Activated CD8-positive, alpha-beta T cell treated with anti-CD3 and anti-CD28 coated beads for 36 hours (primary cell): ENCODE data around the gene PSMD4. TPM values are rescaled to one million over a fixed set of nuclear protein-coding genes. Genes with fewer than 3 reads are reported as not detected.

Experiments
- ATAC-seq: fragments of 200-7000 bp; cut with Tn5 transposase; one replicate; pipeline ENCODE4 v1.10.0; 2021; ENCODE audit warnings: mild to moderate bottlenecking, moderate library complexity
- CTCF ChIA-PET: fragments of 350-600 bp; sonication (Branson Sonifier 250); formaldehyde crosslinking; loops from one replicate; lab custom pipeline; 2021; ENCODE audit warnings: antibody characterized with exemption; lab: Charles Lee
- POLR2A ChIA-PET: fragments of 350-600 bp; sonication (Branson Sonifier 250); formaldehyde crosslinking; loops from one replicate; lab custom pipeline; 2021; ENCODE audit warnings: antibody characterized with exemption; lab: Charles Lee
- DNase-seq: peaks from one replicate; pipeline ENCODE4 v3.0.0-alpha.2; 2020
- H3K27ac Mint-ChIP-seq: one replicate; pipeline ENCODE4 v1.8.0; 2021; ENCODE audit warnings: mild to moderate bottlenecking, mixed read lengths
- H3K27me3 Mint-ChIP-seq: one replicate; pipeline ENCODE4 v1.8.0; 2021; ENCODE audit warnings: mixed read lengths
- H3K36me3 Mint-ChIP-seq: one replicate; pipeline ENCODE4 v1.8.0; 2021; ENCODE audit warnings: low read depth, mixed read lengths
- H3K4me1 Mint-ChIP-seq: one replicate; pipeline ENCODE4 v1.8.0; 2021; ENCODE audit warnings: low read depth, mixed read lengths
- H3K4me3 Mint-ChIP-seq: one replicate; pipeline ENCODE4 v1.8.0; 2021; ENCODE audit warnings: mild to moderate bottlenecking, moderate library complexity, mixed read lengths
- H3K9me3 Mint-ChIP-seq: one replicate; pipeline ENCODE4 v1.8.0; 2021; ENCODE audit warnings: mixed read lengths
- intact Hi-C: fragments of 100-400 bp; cut with micrococcal nuclease; formaldehyde crosslinking; loops from one replicate; pipeline ENCODE4 v1.10.0; 2022
- total RNA-seq, 2 experiments: library from RNA; stranded (reverse); gene quantifications; one replicate each; pipeline ENCODE4 v1.2.3, GENCODE V29; 2021
- TF ChIP-seq, protein P1 (sequence below): fragments of 200-600 bp; IDR thresholded peaks from one replicate; pipeline ENCODE4 v1.8.0; 2022; ENCODE audit warnings: antibody characterized with exemption, mild to moderate bottlenecking

The PSMD4 gene
- total RNA-seq, 2 experiments from 2014 or later = 203 to 214 TPM

DNA sequence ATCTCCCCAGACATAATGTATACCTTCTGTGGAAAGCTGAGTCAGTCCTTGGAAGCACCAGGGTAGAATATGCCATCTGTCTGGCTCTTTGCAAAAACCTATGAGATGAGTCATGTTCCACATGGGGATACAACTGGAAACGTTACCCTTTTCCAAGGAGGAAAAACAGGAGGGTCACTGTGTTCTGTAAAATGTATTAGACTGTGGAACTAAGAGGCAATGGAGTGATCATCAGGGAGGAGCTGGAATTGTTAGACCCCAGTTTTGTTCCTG is 16.1 kb upstream of the PSMD4 start:
- no peak overlapping the region for H3K27ac Mint-ChIP-seq
- TF ChIP-seq, protein P1, sequence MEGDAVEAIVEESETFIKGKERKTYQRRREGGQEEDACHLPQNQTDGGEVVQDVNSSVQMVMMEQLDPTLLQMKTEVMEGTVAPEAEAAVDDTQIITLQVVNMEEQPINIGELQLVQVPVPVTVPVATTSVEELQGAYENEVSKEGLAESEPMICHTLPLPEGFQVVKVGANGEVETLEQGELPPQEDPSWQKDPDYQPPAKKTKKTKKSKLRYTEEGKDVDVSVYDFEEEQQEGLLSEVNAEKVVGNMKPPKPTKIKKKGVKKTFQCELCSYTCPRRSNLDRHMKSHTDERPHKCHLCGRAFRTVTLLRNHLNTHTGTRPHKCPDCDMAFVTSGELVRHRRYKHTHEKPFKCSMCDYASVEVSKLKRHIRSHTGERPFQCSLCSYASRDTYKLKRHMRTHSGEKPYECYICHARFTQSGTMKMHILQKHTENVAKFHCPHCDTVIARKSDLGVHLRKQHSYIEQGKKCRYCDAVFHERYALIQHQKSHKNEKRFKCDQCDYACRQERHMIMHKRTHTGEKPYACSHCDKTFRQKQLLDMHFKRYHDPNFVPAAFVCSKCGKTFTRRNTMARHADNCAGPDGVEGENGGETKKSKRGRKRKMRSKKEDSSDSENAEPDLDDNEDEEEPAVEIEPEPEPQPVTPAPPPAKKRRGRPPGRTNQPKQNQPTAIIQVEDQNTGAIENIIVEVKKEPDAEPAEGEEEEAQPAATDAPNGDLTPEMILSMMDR = no peak
- no peaks in the 10 kb centered on the region for H3K4me1 Mint-ChIP-seq
- no peak for ATAC-seq
- CTCF ChIA-PET = interaction anchor here (0.9 to 1.1 kb wide), 2 partner anchors 14 to 17 kb away, joined by 3 to 5 read pairs; no protein-coding TSS in a partner anchor
- H3K4me3 Mint-ChIP-seq = no peak overlapping the region
- intact Hi-C loops = no loop called here
- no peak for DNase-seq
- H3K27me3 Mint-ChIP-seq = no peaks in the 10 kb centered on the region
- H3K9me3 Mint-ChIP-seq = no peaks in the 10 kb centered on the region
- peaks cover 62% of the 10 kb centered on the region for H3K36me3 Mint-ChIP-seq
- POLR2A ChIA-PET = interaction anchor here (1.1 to 1.2 kb wide), 2 partner anchors 8 to 72 kb away, joined by 3 read pairs; no protein-coding TSS in a partner anchor

DNA sequence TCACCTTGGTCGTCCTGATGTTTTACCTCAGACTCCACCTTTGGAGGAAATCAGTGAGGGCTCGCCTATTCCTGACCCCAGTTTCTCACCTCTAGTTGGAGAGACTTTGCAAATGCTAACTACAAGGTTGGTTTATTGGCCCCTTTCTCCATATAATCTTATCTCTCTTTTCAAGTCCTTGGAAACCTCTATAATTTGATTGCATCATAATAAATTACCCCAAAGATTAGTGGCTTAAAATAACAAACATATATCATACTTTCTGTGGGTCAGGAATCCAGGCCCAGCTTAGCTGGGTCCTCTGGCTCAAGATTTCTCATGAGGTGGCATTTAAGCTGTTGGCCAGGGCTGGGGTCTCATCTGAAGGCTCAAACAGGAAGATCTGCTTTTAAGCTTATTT is 12.1 kb upstream of the PSMD4 start:
- ChIA-PET POLR2A (interaction anchor here (1.0 kb wide), 2 partner anchors 18 to 39 kb away, joined by 3 to 4 read pairs; no protein-coding TSS in a partner anchor), CTCF (interaction anchor here (1.9 kb wide), 1 partner anchor 10 kb away, joined by 7 read pairs; no protein-coding TSS in a partner anchor)
- ATAC-seq = no peak
- no peaks in the 10 kb centered on the region for H3K4me1 Mint-ChIP-seq
- H3K9me3 Mint-ChIP-seq = no peaks in the 10 kb centered on the region
- H3K27ac Mint-ChIP-seq = no peak overlapping the region
- no peak overlapping the region for H3K4me3 Mint-ChIP-seq
- no peaks in the 10 kb centered on the region for H3K27me3 Mint-ChIP-seq
- DNase-seq = no peak
- TF ChIP-seq, protein P1 = no peak
- intact Hi-C loops = no loop called here
- H3K36me3 Mint-ChIP-seq = peaks cover 54% of the 10 kb centered on the region

DNA sequence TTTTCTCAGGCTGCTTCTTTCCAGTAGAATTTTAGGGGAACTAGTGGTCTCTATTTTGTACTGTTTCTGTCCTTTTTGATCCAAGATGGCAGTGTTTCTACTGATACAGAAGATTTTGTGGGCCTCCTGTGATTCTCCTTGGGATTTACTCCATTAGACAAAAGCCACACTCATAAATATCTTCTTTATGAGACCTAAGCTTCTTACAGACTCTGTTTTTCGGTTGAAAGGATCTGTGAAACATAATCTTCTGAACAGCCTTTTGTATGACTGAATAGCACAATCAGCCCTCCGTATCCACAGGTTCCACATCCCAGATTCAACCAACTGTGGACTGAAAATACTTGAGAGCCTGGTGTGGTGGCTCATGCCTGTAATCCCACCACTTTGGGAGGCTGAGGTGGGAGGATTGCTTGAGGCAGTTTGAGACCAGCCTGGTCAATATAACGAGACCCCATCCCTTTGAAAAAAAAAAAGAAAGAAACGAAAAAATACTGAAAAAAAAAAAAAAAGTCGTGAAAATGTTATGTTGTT is 10.8 kb upstream of the PSMD4 start:
- ChIA-PET CTCF (interaction anchor here (1.9 kb wide), 1 partner anchor 8 kb away, joined by 7 read pairs; no protein-coding TSS in a partner anchor), POLR2A (no interaction called here)

DNA sequence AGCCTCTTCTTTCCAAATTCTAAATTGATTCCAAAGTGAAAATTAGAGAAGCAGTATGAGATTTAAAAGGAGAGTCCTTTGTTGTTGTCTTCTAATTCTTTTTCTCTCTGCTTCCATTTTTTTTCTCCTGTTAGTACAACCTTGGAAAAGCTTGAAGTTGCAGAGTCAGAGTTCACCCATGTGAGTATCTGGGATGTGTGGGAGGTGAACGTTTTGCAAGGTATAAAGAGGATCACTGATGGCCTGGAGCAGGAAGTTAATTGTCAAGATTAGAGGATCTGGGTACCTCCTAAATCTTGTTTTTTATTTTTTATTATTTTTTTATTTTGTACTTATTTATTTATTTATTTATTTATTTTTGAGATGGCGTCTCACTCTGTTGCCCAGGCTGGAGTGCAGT is 7.7 kb upstream of the PSMD4 start:
- Mint-ChIP-seq H3K27ac (no peak overlapping the region), H3K9me3 (no peaks in the 10 kb centered on the region), H3K36me3 (peaks cover 42% of the 10 kb centered on the region), H3K4me3 (no peak overlapping the region), H3K4me1 (no peaks in the 10 kb centered on the region), H3K27me3 (no peaks in the 10 kb centered on the region)
- TF ChIP-seq, protein P1 = no peak
- ATAC-seq = no peak
- ChIA-PET POLR2A (interaction anchor here (0.6 to 1.0 kb wide), 3 partner anchors 20 to 72 kb away, joined by 3 read pairs; no protein-coding TSS in a partner anchor), CTCF (interaction anchor here (1.0 to 1.1 kb wide), 2 partner anchors 19 to 147 kb away, joined by 3 to 6 read pairs; no protein-coding TSS in a partner anchor)
- DNase-seq = no peak
- intact Hi-C loops = no loop called here

More for the DNA sequence above, 10.8 kb upstream of the PSMD4 start:
- TF ChIP-seq, protein P1 = no peak
- Mint-ChIP-seq H3K4me3 (no peak overlapping the region), H3K27me3 (no peaks in the 10 kb centered on the region), H3K36me3 (peaks cover 50% of the 10 kb centered on the region), H3K27ac (no peak overlapping the region), H3K4me1 (no peaks in the 10 kb centered on the region), H3K9me3 (no peaks in the 10 kb centered on the region)
- intact Hi-C loops = no loop called here
- DNase-seq (no peak), ATAC-seq (no peak)
